ENCODE results near the gene SUMO2. TPM values are rescaled to one million over a fixed set of nuclear protein-coding genes. Genes with fewer than 3 reads are reported as not detected.
"Not testable (repeated sequence)": the region's sequence is repeated elsewhere in the genome, so short reads cannot be mapped to it uniquely, and the experiment has no call there.

Gene SUMO2
- total and polyA plus RNA-seq, 8 donors = 10.7 to 141 (median 62.7) TPM

DNA sequence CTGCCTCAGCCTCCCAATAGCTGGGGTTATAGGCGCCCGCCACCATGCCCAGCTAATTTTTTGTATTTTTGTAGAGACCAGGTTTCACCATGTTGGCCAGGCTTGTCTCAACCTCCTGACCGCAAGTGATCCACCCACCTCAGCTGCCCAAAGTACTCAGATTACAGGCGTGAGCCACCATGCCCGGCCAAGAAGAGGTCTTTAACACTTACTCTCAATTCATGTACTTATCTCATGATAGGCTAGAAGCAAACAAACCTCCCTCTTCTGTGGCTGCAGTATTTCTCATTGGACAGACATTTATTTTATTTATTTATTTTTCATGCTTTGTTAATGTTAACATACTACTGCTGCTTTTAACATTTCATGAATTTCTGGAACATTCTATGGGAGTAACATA is 44.2 kb downstream of the SUMO2 start:
- peaks cover 14 to 51% (median 24%) of the 10 kb centered on the region in 4 donors for H3K36me3 ChIP-seq
- H3K27me3 ChIP-seq = no peaks in the 10 kb centered on the region
- no peak for DNase-seq
- H3K4me1 ChIP-seq = peaks cover 0 to 24% (median 3%) of the 10 kb centered on the region in 4 donors
- H3K4me3 ChIP-seq = no peak overlapping the region
- no peaks in the 10 kb centered on the region for H3K9me3 ChIP-seq
- H3K27ac ChIP-seq = peak overlapping the region in 1 of 5 donors; percentile 20
- TF ChIP-seq EP300 (IDR thresholded peaks at IDR 0.05) (no peak), POLR2A (IDR thresholded peaks at IDR 0.05) (no peak), POLR2AphosphoS5 (IDR thresholded peaks at IDR 0.05) (no peak)
- TF ChIP-seq, protein P1, sequence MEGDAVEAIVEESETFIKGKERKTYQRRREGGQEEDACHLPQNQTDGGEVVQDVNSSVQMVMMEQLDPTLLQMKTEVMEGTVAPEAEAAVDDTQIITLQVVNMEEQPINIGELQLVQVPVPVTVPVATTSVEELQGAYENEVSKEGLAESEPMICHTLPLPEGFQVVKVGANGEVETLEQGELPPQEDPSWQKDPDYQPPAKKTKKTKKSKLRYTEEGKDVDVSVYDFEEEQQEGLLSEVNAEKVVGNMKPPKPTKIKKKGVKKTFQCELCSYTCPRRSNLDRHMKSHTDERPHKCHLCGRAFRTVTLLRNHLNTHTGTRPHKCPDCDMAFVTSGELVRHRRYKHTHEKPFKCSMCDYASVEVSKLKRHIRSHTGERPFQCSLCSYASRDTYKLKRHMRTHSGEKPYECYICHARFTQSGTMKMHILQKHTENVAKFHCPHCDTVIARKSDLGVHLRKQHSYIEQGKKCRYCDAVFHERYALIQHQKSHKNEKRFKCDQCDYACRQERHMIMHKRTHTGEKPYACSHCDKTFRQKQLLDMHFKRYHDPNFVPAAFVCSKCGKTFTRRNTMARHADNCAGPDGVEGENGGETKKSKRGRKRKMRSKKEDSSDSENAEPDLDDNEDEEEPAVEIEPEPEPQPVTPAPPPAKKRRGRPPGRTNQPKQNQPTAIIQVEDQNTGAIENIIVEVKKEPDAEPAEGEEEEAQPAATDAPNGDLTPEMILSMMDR (IDR thresholded peaks at IDR 0.05) = no peak
- intact Hi-C loops (cut with DNase I; ENCODE audit: low total_unique reads) = no loop called here
- 59 to 82% (median 72%) methylated on average over 5 of the region's 5 CpGs for WGBS, 5 donors

GRCh38 chr17:75137762-75138161 is 45.0 kb downstream of the SUMO2 start:
- H3K4me3 ChIP-seq; DNase-seq; H3K9me3 ChIP-seq; H3K27ac ChIP-seq; intact Hi-C loops (cut with DNase I; ENCODE audit: low total_unique reads); H3K27me3 ChIP-seq: not testable (repeated sequence)
- H3K4me1 ChIP-seq = peaks cover 0 to 27% (median 3%) of the 10 kb centered on the region in 4 donors
- H3K36me3 ChIP-seq = peaks cover 14 to 44% (median 22%) of the 10 kb centered on the region in 4 donors
- WGBS, 5 donors = 93 to 97% (median 94%) methylated on average over 9 of the region's 9 CpGs

- WGBS, 5 donors = 85 to 92% (median 90%) methylated on average over 8 of the region's 8 CpGs
- no peak for DNase-seq
- H3K4me1 ChIP-seq = peaks cover under 1 to 32% (median 16%) of the 10 kb centered on the region in 4 donors
- no peaks in the 10 kb centered on the region for H3K9me3 ChIP-seq
- H3K4me3 ChIP-seq = no peak overlapping the region
- no peaks in the 10 kb centered on the region for H3K27me3 ChIP-seq
- H3K36me3 ChIP-seq = peaks cover 7 to 28% (median 11%) of the 10 kb centered on the region in 4 donors
- TF ChIP-seq POLR2AphosphoS5 (IDR thresholded peaks at IDR 0.05) (no peak), POLR2A (IDR thresholded peaks at IDR 0.05) (no peak), EP300 (IDR thresholded peaks at IDR 0.05) (no peak)
- TF ChIP-seq, protein P1 (IDR thresholded peaks at IDR 0.05) = no peak
- intact Hi-C loops (cut with DNase I; ENCODE audit: low total_unique reads) = no loop called here
- no peak overlapping the region for H3K27ac ChIP-seq
Measured at GRCh38 chr17:75135946-75136345, 46.8 kb downstream of the SUMO2 start.

DNA sequence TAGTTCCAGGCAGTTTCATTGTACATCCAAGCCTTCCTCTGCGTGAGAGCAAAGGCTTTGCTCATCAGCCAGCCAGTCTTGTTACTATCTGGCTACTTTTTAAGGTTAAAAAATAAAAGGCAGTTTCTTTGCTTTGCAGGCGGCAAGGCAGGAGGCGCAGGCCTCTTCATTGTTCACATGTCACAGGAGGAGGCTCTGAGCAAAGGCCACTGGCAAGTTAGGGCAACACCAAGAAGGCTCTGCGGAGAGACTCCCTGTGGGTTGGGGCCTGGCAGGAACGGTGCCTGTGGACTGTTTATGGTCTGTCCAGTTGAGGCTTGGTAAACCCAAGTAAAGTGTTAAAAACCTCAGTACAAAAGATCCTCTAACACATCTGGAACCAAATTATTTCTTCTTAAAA is 47.3 kb downstream of the SUMO2 start:
- WGBS, 5 donors = 78 to 95% (median 89%) methylated on average over 5 of the region's 5 CpGs
- H3K27ac ChIP-seq = no peak overlapping the region

DNA sequence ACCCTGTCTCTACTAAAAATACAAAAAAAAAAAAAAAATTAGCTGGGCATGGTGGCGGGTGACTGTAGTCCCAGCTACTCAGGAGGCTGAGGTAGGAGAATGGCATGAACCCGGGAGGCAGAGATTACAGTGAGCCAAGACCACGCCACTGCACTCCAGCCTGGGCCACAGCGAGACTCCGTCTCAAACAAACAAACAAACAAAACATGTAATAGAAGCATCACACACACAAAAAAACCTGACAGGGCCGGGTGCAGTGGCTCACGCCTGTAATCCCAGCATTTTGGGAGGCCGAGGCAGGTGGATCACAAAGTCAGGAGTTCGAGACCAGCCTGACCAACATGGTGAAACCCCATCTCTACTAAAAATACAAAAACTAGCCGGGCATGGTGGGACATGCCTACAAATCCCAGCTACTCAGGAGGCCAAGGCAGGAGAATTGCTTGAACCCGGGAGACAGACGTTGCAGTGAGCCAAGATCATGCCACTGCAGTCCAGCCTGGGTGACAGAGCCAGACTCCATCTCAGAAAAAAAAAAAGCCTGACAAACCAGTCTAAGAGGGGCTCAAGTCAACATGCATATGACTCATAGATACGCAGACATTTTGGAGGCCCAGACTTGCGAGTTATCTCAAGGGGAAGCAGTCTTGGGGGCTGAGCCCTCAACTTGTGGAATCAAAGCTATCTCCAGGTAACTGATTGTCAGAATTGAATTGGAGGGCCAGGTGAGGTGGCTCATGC is 49.0 kb downstream of the SUMO2 start:
- H3K4me3 ChIP-seq; H3K9me3 ChIP-seq; H3K27ac ChIP-seq; H3K27me3 ChIP-seq; intact Hi-C loops (cut with DNase I; ENCODE audit: low total_unique reads): not testable (repeated sequence)
- WGBS, 5 donors = 74 to 88% (median 82%) methylated on average over 14 of the region's 14 CpGs
- Histone ChIP-seq H3K4me1 (peaks cover 9 to 35% (median 31%) of the 10 kb centered on the region in 4 donors), H3K36me3 (peaks cover 17 to 29% (median 23%) of the 10 kb centered on the region in 4 donors)
- peak in 1 of 2 donors; percentile 55 for DNase-seq

More for the DNA sequence above, 47.3 kb downstream of the SUMO2 start:
- H3K27me3 ChIP-seq = no peaks in the 10 kb centered on the region
- intact Hi-C loops (cut with DNase I; ENCODE audit: low total_unique reads) = no loop called here
- H3K9me3 ChIP-seq = no peaks in the 10 kb centered on the region
- H3K4me3 ChIP-seq = no peak overlapping the region
- peaks cover 6 to 23% (median 8%) of the 10 kb centered on the region in 4 donors for H3K36me3 ChIP-seq
- H3K4me1 ChIP-seq = peaks cover 5 to 33% (median 21%) of the 10 kb centered on the region in 4 donors
- no peak for TF ChIP-seq POLR2AphosphoS5 (IDR thresholded peaks at IDR 0.05)
- DNase-seq = no peak

DNA sequence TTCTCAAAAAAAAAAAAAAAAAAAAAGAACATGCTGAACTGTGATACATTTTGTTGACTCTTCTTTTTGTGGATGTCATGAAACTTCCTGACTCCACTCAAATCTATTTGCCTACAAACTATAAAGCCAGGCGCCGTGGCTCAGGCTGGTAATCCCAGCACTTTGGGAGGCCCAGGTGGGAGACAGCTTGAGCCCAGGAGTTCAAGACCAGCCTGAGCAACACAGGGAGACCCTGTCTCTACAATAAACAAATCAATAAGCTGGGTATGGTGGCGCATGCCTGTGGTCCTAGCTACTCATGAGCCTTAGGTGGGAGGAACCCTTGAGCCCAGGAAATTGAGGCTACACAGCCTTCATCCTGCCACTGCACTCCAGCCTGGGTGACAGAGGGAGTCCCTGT is 49.8 kb downstream of the SUMO2 start:
- H3K27ac ChIP-seq = no peak overlapping the region
- WGBS, 5 donors = 89 to 98% (median 98%) methylated on average over 3 of the region's 3 CpGs
- peaks cover 9 to 36% (median 28%) of the 10 kb centered on the region in 4 donors for H3K4me1 ChIP-seq
- no peaks in the 10 kb centered on the region for H3K9me3 ChIP-seq
- H3K27me3 ChIP-seq = no peaks in the 10 kb centered on the region
- H3K4me3 ChIP-seq = no peak overlapping the region
- no peak for DNase-seq
- intact Hi-C loops (cut with DNase I; ENCODE audit: low total_unique reads) = no loop called here
- peaks cover 17 to 36% (median 27%) of the 10 kb centered on the region in 4 donors for H3K36me3 ChIP-seq
- no peak for TF ChIP-seq POLR2A (IDR thresholded peaks at IDR 0.05)
- TF ChIP-seq, protein P1 (IDR thresholded peaks at IDR 0.05) = no peak
- TF ChIP-seq POLR2AphosphoS5 (IDR thresholded peaks at IDR 0.05) = no peak
- TF ChIP-seq EP300 (IDR thresholded peaks at IDR 0.05) = no peak

DNA sequence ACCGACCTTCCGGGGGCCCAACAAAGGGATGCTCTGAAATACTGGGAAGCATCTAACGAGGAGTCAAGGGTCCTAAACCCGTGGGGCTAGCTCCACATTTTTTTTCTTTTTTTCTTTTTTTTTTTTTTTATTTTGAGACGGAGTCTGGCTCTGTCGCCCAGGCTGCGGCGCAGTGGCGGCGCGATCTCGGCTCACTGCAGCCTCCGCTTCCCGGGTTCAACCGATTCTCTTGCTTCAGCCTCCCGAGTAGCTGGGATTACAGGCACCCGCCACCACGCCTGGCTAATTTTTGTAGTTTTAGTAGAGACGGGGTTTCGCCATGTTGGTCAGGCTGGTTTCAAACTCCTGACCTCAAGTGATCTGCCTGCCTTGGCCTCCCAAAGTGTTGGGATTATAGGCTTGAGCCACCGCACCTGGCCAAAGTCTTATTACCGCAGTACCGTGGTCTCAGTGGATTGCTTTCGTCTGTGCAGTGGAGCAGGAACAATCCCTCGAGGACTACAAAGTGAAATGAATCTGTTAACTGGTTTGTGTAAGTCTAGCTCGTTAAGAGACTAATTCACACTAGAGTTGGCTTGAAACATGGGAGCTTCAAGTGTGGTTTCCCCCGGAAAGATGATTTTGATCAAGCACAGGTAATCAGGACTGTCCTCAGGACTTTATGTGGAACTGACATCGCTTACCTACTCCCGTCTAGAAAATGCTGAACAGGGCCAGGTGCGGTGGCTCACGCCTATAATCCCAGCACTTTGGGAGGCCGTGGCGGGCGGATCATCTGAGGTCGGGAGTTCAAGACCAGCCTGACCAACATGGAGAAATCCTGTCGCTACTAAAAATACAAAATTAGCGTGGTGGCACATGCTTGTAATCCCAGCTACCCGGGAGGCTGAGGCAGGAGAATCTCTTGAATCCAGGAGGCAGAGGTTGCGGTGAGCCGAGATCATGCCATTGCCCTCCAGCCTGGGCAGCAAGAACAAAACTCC is 50.5 kb downstream of the SUMO2 start:
- Histone ChIP-seq H3K4me1 (peaks cover 9 to 37% (median 28%) of the 10 kb centered on the region in 4 donors), H3K36me3 (peaks cover 17 to 36% (median 27%) of the 10 kb centered on the region in 4 donors), H3K27ac (peak overlapping the region; percentile 90 to 94 (median 90)), H3K4me3 (peak overlapping the region; percentile 70 to 87 (median 76))
- DNase-seq; intact Hi-C loops (cut with DNase I; ENCODE audit: low total_unique reads); H3K27me3 ChIP-seq; H3K9me3 ChIP-seq: not testable (repeated sequence)
- 78 to 83% (median 82%) methylated on average over 40 of the region's 40 CpGs for whole genome bisulfite sequencing, 5 donors

Measured in stomach (tissue), 9 donors.